Measurements from ENCODE around the gene UBE2G1. TPM values are rescaled to one million over a fixed set of nuclear protein-coding genes. Genes with fewer than 3 reads are reported as not detected.
"Not testable (repeated sequence)": the region's sequence is repeated elsewhere in the genome, so short reads cannot be mapped to it uniquely, and the experiment has no call there.

UBE2G1 gene
- total RNA-seq, 1 donor from 2014 or later, result 66.6 TPM

DNA sequence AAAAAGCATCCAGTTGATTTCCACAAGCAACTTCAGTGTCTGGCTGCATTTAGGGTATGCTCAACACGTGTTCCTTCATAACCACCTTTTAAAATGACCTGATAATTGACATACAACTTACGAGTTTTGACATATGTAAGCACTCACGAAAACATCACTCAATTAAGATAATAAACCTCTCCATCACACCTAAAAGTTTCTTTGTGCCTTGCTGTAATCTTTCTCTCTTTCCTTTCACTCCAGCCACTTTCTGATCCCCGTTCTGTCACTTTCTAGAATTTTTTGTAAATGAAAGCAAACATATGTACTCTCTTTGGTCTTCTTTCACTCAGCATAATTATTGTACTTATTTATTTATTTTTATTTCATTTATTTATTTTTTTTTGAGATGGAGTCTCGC is 20.7 kb upstream of the UBE2G1 start:
- DNase-seq (no peak), ATAC-seq (ENCODE audit: low read depth) (no peak)
- Mint-ChIP-seq H3K36me3 (ENCODE audit: low read depth) (no peaks in the 10 kb centered on the region), H3K9me3 (no peaks in the 10 kb centered on the region), H3K4me1 (peaks cover 2% of the 10 kb centered on the region), H3K27ac (no peak overlapping the region), H3K27me3 (no peaks in the 10 kb centered on the region), H3K4me3 (no peak overlapping the region)
- no peak for TF ChIP-seq CTCF (IDR thresholded peaks at IDR 0.05)
- CTCF ChIA-PET, result no interaction called here
- intact Hi-C loops (cut with micrococcal nuclease), result no loop called here
- POLR2A ChIA-PET, result interaction anchor here (0.7 to 2.7 kb wide), 3 partner anchors 9 to 41 kb away, joined by 4 to 8 read pairs (median 7); no protein-coding TSS in a partner anchor

DNA sequence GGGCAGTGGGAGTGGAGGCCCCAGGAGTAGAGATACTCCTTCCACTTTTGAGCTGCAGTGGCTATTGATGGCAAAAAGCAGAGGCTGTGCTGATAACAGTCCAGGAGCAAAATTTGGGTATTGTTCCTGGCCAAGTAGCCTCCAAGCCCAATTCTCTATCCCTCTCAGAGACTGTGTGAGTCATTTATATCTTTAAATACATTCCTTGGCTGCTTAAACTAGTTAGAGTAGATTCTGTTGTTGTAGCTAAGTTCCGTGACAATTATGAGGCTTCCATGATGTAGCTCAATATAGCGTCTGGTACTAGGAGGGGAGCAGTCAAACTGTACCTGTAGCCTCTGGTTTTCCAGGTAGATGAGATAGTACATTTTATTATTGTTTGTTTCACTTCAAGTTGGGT is 19.9 kb upstream of the UBE2G1 start:
- H3K27me3 Mint-ChIP-seq, result no peaks in the 10 kb centered on the region

DNA sequence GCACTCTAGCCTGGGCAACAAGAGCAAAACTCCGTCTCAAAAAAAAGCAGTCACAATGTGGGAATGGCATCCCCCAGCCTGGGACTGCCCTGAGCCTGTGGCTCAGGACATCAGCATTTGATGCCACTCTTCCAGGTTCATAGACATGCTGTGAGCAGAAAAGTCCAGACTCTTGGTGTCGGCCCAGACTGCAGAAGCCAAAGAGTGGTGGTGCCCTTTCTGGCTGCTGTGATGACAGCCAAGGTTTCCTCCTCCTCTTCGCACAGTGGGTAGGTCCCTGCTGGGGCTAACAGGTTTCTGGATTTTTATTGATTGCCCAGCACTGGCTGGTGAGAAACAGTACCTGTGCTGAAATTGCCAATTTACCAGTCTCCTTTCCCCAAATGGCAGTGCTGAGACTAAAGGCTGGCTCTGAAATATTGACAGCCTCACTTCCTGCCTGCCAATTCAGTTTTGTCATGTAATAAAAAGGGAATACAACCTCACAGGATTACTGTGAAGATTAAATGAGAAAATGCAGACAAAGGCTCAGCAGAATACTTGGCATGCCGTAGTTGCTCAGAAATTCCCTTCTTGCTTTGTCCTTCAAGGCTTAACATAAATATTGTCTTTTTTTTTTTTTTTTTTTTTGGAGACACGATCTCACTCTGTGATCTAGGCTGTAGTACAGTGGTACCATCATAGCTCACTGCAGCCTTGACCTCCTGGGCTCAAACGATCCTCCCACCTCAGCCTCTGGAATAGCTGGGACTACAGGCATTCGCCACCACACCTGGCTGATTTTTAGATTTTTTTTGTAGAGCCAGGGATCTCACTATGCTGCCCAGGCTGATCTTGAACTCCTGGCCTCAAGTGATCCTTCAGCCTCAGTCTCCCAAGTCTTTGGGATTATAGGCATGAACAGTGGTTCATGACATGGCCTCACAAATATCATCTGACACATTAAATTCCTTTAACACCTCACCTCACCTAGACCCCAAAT is 15.5 kb upstream of the UBE2G1 start:
- H3K4me1 Mint-ChIP-seq, result peaks cover 17% of the 10 kb centered on the region
- no peak for TF ChIP-seq CTCF (IDR thresholded peaks at IDR 0.05)
- H3K4me3 Mint-ChIP-seq, result no peak overlapping the region
- no peaks in the 10 kb centered on the region for H3K27me3 Mint-ChIP-seq
- CTCF ChIA-PET, result interaction anchor here (0.6 to 0.9 kb wide), 2 partner anchors 17 to 78 kb away, joined by 4 to 6 read pairs; no protein-coding TSS in a partner anchor
- no peaks in the 10 kb centered on the region for H3K9me3 Mint-ChIP-seq
- POLR2A ChIA-PET, result interaction anchor here (0.9 kb wide), 2 partner anchors 14 to 18 kb away, joined by 4 read pairs; no protein-coding TSS in a partner anchor
- no peak overlapping the region for H3K27ac Mint-ChIP-seq
- ATAC-seq (ENCODE audit: low read depth) (no peak), DNase-seq (no peak)
- intact Hi-C loops (cut with micrococcal nuclease), result no loop called here
- no peaks in the 10 kb centered on the region for H3K36me3 Mint-ChIP-seq (ENCODE audit: low read depth)

More for the DNA sequence above, 19.9 kb upstream of the UBE2G1 start:
- CTCF ChIA-PET, result no interaction called here
- DNase-seq (no peak), ATAC-seq (ENCODE audit: low read depth) (no peak)
- Mint-ChIP-seq H3K4me3 (no peak overlapping the region), H3K9me3 (no peaks in the 10 kb centered on the region), H3K4me1 (peaks cover 5% of the 10 kb centered on the region), H3K36me3 (ENCODE audit: low read depth) (no peaks in the 10 kb centered on the region), H3K27ac (no peak overlapping the region)
- intact Hi-C loops (cut with micrococcal nuclease), result no loop called here
- no peak for TF ChIP-seq CTCF (IDR thresholded peaks at IDR 0.05)
- POLR2A ChIA-PET, result interaction anchor here (0.7 to 2.7 kb wide), 3 partner anchors 9 to 40 kb away, joined by 4 to 8 read pairs (median 7); no protein-coding TSS in a partner anchor

DNA sequence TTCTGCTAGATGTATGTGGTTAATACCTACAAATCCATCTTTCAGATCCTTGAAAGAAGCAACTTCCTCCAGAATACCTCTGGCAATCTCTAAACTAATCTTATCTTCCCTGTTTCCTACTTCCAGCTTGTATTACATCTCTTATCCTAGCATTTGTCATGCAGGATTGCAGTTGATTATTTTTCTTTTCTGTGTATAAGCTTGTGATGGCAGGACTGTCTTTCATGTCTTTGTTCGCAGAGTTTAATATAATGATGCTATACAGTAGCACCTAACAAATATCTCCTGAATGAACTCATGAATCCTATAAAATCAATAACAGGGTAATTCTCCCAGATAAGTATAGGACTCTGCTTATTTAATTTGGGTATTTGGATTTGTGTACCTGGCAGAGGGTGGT is 12.2 kb upstream of the UBE2G1 start:
- CTCF ChIA-PET, result no interaction called here
- no peak overlapping the region for H3K4me3 Mint-ChIP-seq
- no peak for TF ChIP-seq CTCF (IDR thresholded peaks at IDR 0.05)

GRCh38 chr17:4377247-4377646 is 10.8 kb upstream of the UBE2G1 start:
- H3K27ac Mint-ChIP-seq; DNase-seq; intact Hi-C loops (cut with micrococcal nuclease); ATAC-seq (ENCODE audit: low read depth); H3K27me3 Mint-ChIP-seq; CTCF ChIA-PET; H3K4me3 Mint-ChIP-seq; H3K9me3 Mint-ChIP-seq; H3K36me3 Mint-ChIP-seq (ENCODE audit: low read depth): not testable (repeated sequence)
- POLR2A ChIA-PET, result interaction anchor here (0.7 to 4.5 kb wide), 4 partner anchors 11 to 1784 kb away, joined by 4 to 32 read pairs (median 10); partner anchors contain the start of genes PAFAH1B1 and UBE2G1
- peaks cover 44% of the 10 kb centered on the region for H3K4me1 Mint-ChIP-seq

More for the DNA sequence above, 12.2 kb upstream of the UBE2G1 start:
- Mint-ChIP-seq H3K36me3 (ENCODE audit: low read depth) (no peaks in the 10 kb centered on the region), H3K4me1 (peaks cover 40% of the 10 kb centered on the region), H3K27me3 (no peaks in the 10 kb centered on the region), H3K27ac (no peak overlapping the region), H3K9me3 (no peaks in the 10 kb centered on the region)
- no peak for DNase-seq
- POLR2A ChIA-PET, result interaction anchor here (0.6 to 1.8 kb wide), 5 partner anchors 12 to 37 kb away, joined by 3 to 8 read pairs (median 4); partner anchors contain the start of gene UBE2G1
- intact Hi-C loops (cut with micrococcal nuclease), result no loop called here
- ATAC-seq (ENCODE audit: low read depth), result no peak

DNA sequence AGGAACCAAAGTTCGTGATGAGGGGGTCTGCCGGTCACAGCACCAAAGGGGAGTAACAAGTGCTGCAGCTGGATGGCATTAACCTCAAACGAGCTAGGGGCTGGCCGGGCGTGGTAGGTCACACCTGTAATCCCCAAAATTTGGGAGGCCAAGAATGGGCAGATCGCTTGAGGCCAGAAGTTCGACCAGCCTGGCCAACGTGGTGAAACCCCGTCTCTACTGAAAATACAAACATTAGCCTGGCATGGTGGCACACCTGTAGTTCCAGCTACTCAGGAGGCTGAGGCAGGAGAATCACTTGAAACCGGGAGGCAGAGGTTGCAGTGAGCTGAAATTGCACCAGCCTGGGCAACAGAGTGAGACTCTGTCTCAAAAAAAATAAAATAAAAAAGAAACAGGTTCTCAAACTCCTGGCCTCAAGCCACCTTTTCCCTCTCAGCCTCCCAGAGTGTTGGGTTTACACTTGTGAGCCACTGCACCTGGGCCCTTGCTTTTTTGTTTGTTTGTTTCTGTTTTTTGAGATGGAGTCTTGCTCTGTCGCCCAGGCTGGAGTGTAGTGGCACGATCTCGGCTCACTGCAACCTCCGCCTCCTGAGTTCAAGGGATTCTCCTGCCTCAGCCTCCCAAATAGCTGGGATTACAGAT is 9.4 kb upstream of the UBE2G1 start:
- H3K9me3 Mint-ChIP-seq; DNase-seq; H3K27me3 Mint-ChIP-seq; ATAC-seq (ENCODE audit: low read depth); H3K36me3 Mint-ChIP-seq (ENCODE audit: low read depth): not testable (repeated sequence)
- ChIA-PET CTCF (interaction anchor here (0.8 kb wide), 1 partner anchor 27 kb away, joined by 3 read pairs; no protein-coding TSS in a partner anchor), POLR2A (interaction anchor here (0.6 to 4.5 kb wide), 10 partner anchors 10 to 740 kb away, joined by 3 to 32 read pairs (median 4); partner anchors contain the start of genes SHPK and UBE2G1)
- H3K4me3 Mint-ChIP-seq, result peak overlapping the region; percentile 53
- intact Hi-C loops (cut with micrococcal nuclease), result loop anchor here (1.0 kb wide), 3 partner anchors 10 to 37 kb away; partner anchors contain the start of gene UBE2G1
- H3K4me1 Mint-ChIP-seq, result peaks cover 41% of the 10 kb centered on the region
- peak overlapping the region; percentile 85 for H3K27ac Mint-ChIP-seq

All from activated B cell treated with CpG ODN at 0.5 μM for 24 hours (primary cell).